Effector CD4-positive, alpha-beta T cell (primary cell): ENCODE data around the gene SRBD1.

ENCODE experiments used
- DNase-seq: peaks from one replicate; pipeline ENCODE4 v3.0.0-alpha.2; 2020

The SRBD1 gene

GRCh38 chr2:45345331-45346234, 265.5 kb downstream of the SRBD1 start:
- no peak for DNase-seq

DNA sequence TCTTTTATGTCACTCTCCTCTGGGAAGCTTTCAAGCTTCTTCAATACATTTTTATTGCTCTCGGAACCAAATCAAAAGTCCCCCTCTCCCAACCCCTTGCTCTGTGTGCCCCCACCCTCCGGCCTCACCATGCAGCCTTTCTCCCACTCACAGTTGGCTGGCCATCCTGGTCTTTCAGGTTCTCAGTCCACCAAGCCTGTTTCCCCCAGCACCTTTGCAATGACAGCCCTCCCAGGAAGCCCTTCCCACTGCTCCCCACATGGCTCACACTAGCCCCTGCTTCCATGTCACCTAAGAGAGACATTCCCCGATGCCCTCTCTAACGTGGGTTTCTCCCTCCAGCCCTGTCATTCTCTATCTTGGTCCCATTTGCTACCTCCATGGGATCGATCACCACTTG, 266.6 kb downstream of the SRBD1 start:
- no peak for DNase-seq

GRCh38 chr2:45344071-45344470, 267.0 kb downstream of the SRBD1 start:
- no peak for DNase-seq

GRCh38 chr2:45343251-45344017, 267.6 kb downstream of the SRBD1 start:
- no peak for DNase-seq

GRCh38 chr2:45340318-45340717, 270.7 kb downstream of the SRBD1 start:
- no peak for DNase-seq

DNA sequence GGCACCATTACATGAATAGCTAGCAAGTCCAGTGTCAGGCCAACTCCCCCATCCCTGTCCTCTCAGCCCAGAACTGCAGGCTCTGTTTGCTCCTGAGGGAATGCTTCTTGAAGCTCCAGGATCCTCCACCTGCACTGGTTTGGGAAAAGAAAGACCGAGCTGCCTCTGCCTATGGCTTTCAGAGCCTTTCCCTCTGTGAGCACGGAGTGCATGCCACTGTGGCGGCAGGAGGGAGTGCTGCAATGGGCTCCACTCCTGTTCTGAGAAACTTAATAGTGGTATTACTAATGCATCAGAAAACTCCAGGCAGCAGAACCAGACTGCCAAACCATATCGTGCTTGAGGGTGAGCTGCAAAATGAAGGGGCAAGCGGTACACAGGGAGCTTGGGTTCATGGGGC, 271.8 kb downstream of the SRBD1 start:
- DNase-seq, result no peak
